ENCODE data around the gene RXRB.

The RXRB gene

GRCh38 chr6:33200219-33201146, at the start of gene RXRB, which contains the start of gene SLC39A7 (continued):
- TF ChIP-seq, protein P1, sequence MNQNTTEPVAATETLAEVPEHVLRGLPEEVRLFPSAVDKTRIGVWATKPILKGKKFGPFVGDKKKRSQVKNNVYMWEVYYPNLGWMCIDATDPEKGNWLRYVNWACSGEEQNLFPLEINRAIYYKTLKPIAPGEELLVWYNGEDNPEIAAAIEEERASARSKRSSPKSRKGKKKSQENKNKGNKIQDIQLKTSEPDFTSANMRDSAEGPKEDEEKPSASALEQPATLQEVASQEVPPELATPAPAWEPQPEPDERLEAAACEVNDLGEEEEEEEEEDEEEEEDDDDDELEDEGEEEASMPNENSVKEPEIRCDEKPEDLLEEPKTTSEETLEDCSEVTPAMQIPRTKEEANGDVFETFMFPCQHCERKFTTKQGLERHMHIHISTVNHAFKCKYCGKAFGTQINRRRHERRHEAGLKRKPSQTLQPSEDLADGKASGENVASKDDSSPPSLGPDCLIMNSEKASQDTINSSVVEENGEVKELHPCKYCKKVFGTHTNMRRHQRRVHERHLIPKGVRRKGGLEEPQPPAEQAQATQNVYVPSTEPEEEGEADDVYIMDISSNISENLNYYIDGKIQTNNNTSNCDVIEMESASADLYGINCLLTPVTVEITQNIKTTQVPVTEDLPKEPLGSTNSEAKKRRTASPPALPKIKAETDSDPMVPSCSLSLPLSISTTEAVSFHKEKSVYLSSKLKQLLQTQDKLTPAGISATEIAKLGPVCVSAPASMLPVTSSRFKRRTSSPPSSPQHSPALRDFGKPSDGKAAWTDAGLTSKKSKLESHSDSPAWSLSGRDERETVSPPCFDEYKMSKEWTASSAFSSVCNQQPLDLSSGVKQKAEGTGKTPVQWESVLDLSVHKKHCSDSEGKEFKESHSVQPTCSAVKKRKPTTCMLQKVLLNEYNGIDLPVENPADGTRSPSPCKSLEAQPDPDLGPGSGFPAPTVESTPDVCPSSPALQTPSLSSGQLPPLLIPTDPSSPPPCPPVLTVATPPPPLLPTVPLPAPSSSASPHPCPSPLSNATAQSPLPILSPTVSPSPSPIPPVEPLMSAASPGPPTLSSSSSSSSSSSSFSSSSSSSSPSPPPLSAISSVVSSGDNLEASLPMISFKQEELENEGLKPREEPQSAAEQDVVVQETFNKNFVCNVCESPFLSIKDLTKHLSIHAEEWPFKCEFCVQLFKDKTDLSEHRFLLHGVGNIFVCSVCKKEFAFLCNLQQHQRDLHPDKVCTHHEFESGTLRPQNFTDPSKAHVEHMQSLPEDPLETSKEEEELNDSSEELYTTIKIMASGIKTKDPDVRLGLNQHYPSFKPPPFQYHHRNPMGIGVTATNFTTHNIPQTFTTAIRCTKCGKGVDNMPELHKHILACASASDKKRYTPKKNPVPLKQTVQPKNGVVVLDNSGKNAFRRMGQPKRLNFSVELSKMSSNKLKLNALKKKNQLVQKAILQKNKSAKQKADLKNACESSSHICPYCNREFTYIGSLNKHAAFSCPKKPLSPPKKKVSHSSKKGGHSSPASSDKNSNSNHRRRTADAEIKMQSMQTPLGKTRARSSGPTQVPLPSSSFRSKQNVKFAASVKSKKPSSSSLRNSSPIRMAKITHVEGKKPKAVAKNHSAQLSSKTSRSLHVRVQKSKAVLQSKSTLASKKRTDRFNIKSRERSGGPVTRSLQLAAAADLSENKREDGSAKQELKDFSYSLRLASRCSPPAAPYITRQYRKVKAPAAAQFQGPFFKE (tag by site-specific recombination; IDR thresholded peaks at IDR 0.05; ENCODE audit: borderline replicate concordance): no peak
- peak; percentile 0; the same call in 1 of the 2 replicates for TF ChIP-seq PRDM4 (tag by site-specific recombination; IDR thresholded peaks at IDR 0.05)
- peak; percentile 90 for TF ChIP-seq ZFP69B (tag by site-specific recombination; IDR thresholded peaks at IDR 0.05)
- 0 out of 2 replicates have a peak, but pooled peaks have one; percentile 74 for TF ChIP-seq ZNF610 (tag by site-specific recombination; IDR thresholded peaks at IDR 0.05; ENCODE audit: borderline replicate concordance)
- no peak for TF ChIP-seq ZNF473 (tag by site-specific recombination; IDR thresholded peaks at IDR 0.05)
- TF ChIP-seq ZNF76 (tag by site-specific recombination; IDR thresholded peaks at IDR 0.05; ENCODE audit: borderline replicate concordance, low read depth): peak; percentile 99
- TF ChIP-seq ZNF792 (tag by site-specific recombination; IDR thresholded peaks at IDR 0.05): no peak; the same call in 1 of the 2 replicates
- TF ChIP-seq SP3 (tag by site-specific recombination; IDR thresholded peaks at IDR 0.05): peak; percentile 88
- no peak for TF ChIP-seq MZF1 (tag by site-specific recombination; IDR thresholded peaks at IDR 0.05; ENCODE audit: borderline replicate concordance)
- TF ChIP-seq, protein P2, sequence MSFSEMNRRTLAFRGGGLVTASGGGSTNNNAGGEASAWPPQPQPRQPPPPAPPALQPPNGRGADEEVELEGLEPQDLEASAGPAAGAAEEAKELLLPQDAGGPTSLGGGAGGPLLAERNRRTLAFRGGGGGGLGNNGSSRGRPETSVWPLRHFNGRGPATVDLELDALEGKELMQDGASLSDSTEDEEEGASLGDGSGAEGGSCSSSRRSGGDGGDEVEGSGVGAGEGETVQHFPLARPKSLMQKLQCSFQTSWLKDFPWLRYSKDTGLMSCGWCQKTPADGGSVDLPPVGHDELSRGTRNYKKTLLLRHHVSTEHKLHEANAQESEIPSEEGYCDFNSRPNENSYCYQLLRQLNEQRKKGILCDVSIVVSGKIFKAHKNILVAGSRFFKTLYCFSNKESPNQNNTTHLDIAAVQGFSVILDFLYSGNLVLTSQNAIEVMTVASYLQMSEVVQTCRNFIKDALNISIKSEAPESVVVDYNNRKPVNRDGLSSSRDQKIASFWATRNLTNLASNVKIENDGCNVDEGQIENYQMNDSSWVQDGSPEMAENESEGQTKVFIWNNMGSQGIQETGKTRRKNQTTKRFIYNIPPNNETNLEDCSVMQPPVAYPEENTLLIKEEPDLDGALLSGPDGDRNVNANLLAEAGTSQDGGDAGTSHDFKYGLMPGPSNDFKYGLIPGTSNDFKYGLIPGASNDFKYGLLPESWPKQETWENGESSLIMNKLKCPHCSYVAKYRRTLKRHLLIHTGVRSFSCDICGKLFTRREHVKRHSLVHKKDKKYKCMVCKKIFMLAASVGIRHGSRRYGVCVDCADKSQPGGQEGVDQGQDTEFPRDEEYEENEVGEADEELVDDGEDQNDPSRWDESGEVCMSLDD (tag by site-specific recombination; IDR thresholded peaks at IDR 0.05): peak; percentile 70
- TF ChIP-seq ZNF155 (tag by site-specific recombination; IDR thresholded peaks at IDR 0.05): no peak
- peak; percentile 97 for TF ChIP-seq YY2 (tag by site-specific recombination; IDR thresholded peaks at IDR 0.05)
- TF ChIP-seq KLF9 (tag by site-specific recombination; IDR thresholded peaks at IDR 0.05; ENCODE audit: low read depth): peak; percentile 54
- peak; percentile 72; the same call in 1 of the 2 replicates for TF ChIP-seq KLF10 (tag by site-specific recombination; IDR thresholded peaks at IDR 0.05)
- no peak for TF ChIP-seq SALL2 (tag by site-specific recombination; IDR thresholded peaks at IDR 0.05; ENCODE audit: borderline replicate concordance)
- TF ChIP-seq YY1 (tag by site-specific recombination; IDR thresholded peaks at IDR 0.05): peak; percentile 98
- TF ChIP-seq ZNF18 (tag by site-specific recombination; IDR thresholded peaks at IDR 0.05): 0 out of 2 replicates have a peak, but pooled peaks have one; percentile 30
- peak; percentile 57 for TF ChIP-seq ZNF518A (tag by site-specific recombination; conservative IDR thresholded peaks at IDR 0.05; ENCODE audit: low read depth)
- peak; percentile 66; the same call in 1 of the 2 replicates for TF ChIP-seq ZNF660 (tag by site-specific recombination; IDR thresholded peaks at IDR 0.05)
- TF ChIP-seq ZNF549 (tag by site-specific recombination; IDR thresholded peaks at IDR 0.05): no peak
